ENCODE measurements around the gene CDRT15.
"Not testable (repeated sequence)": the region's sequence is repeated elsewhere in the genome, so short reads cannot be mapped to it uniquely, and the experiment has no call there.

DNA sequence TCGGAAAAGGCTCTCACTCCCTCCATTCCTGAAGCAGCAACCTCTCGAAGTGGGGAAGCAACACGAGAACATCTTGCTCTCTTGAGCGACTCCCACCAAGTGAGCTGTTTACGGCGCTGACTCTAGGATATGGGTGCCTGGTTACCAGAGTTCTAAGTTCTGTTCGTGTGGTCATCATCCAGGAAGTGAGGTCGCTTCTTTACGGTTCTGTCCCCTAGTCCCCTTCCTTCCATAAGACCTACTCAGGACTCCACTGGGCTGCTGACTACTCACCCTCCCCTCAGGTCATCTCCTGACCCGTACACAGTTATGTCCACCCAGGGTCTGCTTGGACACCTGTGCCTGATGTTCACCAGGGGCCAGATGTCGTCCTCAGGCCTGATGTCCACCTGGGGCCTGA is at the start of gene CDRT15:
- TF ChIP-seq CREB5 (CRISPR knock-in tag; IDR thresholded peaks at IDR 0.05; ENCODE audit: low read depth); ZFP3 (CRISPR knock-in tag; IDR thresholded peaks at IDR 0.05); ARNTL (CRISPR knock-in tag; IDR thresholded peaks at IDR 0.05; ENCODE audit: borderline replicate concordance, low read depth); ZNF70 (CRISPR knock-in tag; IDR thresholded peaks at IDR 0.05); ZFP30 (CRISPR knock-in tag; IDR thresholded peaks at IDR 0.05); ISL1 (CRISPR knock-in tag; IDR thresholded peaks at IDR 0.05); OSR1 (CRISPR knock-in tag; IDR thresholded peaks at IDR 0.05): not testable (repeated sequence)
- TF ChIP-seq, protein P1, sequence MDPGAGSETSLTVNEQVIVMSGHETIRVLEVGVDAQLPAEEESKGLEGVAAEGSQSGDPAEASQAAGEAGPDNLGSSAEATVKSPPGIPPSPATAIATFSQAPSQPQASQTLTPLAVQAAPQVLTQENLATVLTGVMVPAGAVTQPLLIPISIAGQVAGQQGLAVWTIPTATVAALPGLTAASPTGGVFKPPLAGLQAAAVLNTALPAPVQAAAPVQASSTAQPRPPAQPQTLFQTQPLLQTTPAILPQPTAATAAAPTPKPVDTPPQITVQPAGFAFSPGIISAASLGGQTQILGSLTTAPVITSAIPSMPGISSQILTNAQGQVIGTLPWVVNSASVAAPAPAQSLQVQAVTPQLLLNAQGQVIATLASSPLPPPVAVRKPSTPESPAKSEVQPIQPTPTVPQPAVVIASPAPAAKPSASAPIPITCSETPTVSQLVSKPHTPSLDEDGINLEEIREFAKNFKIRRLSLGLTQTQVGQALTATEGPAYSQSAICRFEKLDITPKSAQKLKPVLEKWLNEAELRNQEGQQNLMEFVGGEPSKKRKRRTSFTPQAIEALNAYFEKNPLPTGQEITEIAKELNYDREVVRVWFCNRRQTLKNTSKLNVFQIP (CRISPR knock-in tag; IDR thresholded peaks at IDR 0.05; ENCODE audit: borderline replicate concordance, low read depth) = not testable (repeated sequence)
